Dendritic cell treated with granulocyte-macrophage colony-stimulating factor and Interleukin-4, amounts not matched to agents 40 ng/mL and 50 ng/mL, for 4 days (primary cell): Measurements from ENCODE around the gene MAT1A.
"Not testable (repeated sequence)": the region's sequence is repeated elsewhere in the genome, so short reads cannot be mapped to it uniquely, and the experiment has no call there.

Source experiments
- H3K27ac Mint-ChIP-seq: one replicate; pipeline ENCODE4 v1.8.0; 2022; ENCODE audit warnings: mild to moderate bottlenecking, mixed read lengths
- H3K27me3 Mint-ChIP-seq: one replicate; pipeline ENCODE4 v1.8.0; 2022; ENCODE audit warnings: mild to moderate bottlenecking, mixed read lengths
- H3K36me3 Mint-ChIP-seq: one replicate; pipeline ENCODE4 v1.8.0; 2022; ENCODE audit warnings: low read depth, mixed read lengths
- H3K4me1 Mint-ChIP-seq: one replicate; pipeline ENCODE4 v1.8.0; 2022; ENCODE audit warnings: low read depth, mixed read lengths
- H3K4me3 Mint-ChIP-seq: one replicate; pipeline ENCODE4 v1.8.0; 2022; ENCODE audit warnings: mild to moderate bottlenecking, moderate library complexity, mixed read lengths
- H3K9me3 Mint-ChIP-seq: one replicate; pipeline ENCODE4 v1.8.0; 2022; ENCODE audit warnings: mixed read lengths
- intact Hi-C: fragments of 100-400 bp; cut with micrococcal nuclease; formaldehyde crosslinking; loops from one replicate; pipeline ENCODE4 v1.15.0; 2022

The MAT1A gene

DNA sequence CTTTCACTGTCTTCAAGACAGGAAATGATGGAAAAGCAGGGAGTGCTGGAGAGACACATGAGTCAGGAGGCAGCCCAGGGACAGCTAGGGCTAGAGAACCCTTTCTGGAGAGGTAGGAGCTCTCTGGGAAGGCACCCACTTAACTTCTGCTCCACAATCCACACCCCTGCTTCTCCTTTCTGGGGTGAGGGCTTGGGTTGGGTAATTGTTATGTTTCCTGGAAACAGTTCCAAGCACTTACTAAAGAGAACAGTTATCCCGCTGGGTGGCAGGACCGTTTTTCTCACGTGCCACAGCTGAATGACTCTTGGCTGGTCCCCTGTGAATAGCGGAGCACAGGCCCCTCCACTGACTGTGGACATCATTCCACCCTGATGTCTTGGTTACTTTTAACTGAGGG, 39.6 kb downstream of the MAT1A start:
- not testable (repeated sequence) for H3K36me3 Mint-ChIP-seq, H3K4me3 Mint-ChIP-seq, H3K27me3 Mint-ChIP-seq, H3K27ac Mint-ChIP-seq, H3K9me3 Mint-ChIP-seq
- intact Hi-C loops, result loop anchor here (10.0 kb wide), 1 partner anchor 195 kb away; no protein-coding TSS in a partner anchor
- H3K4me1 Mint-ChIP-seq, result peaks cover 23% of the 10 kb centered on the region

DNA sequence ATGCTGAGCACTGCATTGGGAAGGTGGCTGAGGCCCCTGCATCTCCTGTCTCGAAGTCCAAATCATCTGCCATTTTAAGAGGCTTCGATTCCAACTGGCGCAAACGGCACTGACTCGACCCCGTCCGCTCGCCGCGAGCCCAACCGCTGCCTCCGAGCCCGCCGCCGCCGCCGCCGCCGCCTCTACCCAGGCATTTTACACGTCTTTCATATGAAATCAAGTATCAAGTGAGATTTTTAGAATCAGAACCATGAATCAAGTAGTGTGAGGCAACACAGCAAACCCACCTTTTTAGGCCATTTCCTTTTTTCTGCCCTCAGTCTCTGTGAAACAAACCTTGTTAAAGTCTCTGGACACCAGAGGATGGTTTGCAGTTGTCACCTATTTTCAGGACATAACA, 41.8 kb downstream of the MAT1A start:
- H3K27me3 Mint-ChIP-seq, H3K36me3 Mint-ChIP-seq, intact Hi-C loops, H3K4me3 Mint-ChIP-seq, H3K9me3 Mint-ChIP-seq, H3K27ac Mint-ChIP-seq: not testable (repeated sequence)
- H3K4me1 Mint-ChIP-seq, result peaks cover 21% of the 10 kb centered on the region

DNA sequence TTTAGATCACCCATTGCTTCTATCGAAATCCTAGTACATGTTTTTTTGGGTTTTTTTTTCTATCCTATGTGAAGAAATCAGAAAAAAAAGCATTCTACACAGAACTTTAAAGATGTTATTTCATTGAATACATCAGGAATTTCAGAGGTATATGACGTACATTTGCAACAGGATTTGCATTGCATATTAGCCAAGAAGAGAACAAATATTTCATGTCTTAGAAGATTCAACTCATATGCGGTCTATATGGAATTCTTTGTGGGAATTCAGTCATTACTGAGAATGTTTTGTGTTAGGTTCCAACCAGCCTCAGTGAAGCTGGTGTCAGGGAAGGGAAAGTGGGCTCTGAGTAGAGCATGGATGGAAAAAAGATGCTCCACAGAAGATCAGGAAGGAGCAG, 45.1 kb downstream of the MAT1A start:
- Mint-ChIP-seq H3K4me1 (peaks cover 14% of the 10 kb centered on the region), H3K27ac (peak overlapping the region; percentile 5)
- H3K27me3 Mint-ChIP-seq, H3K9me3 Mint-ChIP-seq, H3K4me3 Mint-ChIP-seq, intact Hi-C loops, H3K36me3 Mint-ChIP-seq: not testable (repeated sequence)

DNA sequence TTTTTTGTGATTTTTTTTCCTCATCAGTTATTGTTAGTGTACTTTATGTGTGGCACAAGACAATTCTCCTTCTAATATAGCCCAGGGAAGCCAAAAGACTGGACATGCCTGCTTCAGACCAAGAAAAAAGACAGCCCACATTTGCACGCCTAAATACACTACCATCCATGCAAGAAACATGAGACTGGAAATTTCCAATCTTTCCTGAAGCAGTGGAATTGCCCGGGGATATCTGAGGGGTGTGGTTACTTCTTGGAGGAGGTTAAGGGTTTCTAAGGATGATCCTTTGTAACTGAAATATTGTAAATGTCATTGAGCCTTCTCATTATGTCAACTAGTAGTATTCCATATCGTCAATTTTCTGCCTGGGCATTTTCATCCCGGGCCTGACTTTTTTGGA, 47.1 kb downstream of the MAT1A start:
- H3K9me3 Mint-ChIP-seq, H3K27ac Mint-ChIP-seq, H3K4me3 Mint-ChIP-seq, intact Hi-C loops, H3K36me3 Mint-ChIP-seq, H3K27me3 Mint-ChIP-seq: not testable (repeated sequence)
- peaks cover 14% of the 10 kb centered on the region for H3K4me1 Mint-ChIP-seq

DNA sequence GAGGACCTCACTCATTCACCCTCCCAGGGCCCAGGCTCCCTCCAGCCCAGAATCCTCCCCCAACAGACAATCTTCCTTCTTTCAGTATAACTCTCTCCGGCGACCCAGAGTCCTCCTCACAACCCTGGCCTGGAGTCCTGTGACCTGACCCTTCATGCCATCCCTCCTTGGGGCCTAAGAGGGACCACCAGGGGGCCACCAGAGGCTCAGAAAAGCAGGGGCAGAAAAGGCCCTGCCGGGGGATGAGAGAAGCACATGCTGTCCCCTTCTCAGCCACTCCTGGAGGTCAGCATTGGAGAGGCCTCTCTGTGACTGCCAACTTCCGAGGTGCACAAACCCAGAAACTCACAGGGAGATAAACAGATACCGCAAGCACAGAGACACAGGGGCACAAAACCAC, 53.0 kb downstream of the MAT1A start:
- not testable (repeated sequence) for H3K27ac Mint-ChIP-seq

DNA sequence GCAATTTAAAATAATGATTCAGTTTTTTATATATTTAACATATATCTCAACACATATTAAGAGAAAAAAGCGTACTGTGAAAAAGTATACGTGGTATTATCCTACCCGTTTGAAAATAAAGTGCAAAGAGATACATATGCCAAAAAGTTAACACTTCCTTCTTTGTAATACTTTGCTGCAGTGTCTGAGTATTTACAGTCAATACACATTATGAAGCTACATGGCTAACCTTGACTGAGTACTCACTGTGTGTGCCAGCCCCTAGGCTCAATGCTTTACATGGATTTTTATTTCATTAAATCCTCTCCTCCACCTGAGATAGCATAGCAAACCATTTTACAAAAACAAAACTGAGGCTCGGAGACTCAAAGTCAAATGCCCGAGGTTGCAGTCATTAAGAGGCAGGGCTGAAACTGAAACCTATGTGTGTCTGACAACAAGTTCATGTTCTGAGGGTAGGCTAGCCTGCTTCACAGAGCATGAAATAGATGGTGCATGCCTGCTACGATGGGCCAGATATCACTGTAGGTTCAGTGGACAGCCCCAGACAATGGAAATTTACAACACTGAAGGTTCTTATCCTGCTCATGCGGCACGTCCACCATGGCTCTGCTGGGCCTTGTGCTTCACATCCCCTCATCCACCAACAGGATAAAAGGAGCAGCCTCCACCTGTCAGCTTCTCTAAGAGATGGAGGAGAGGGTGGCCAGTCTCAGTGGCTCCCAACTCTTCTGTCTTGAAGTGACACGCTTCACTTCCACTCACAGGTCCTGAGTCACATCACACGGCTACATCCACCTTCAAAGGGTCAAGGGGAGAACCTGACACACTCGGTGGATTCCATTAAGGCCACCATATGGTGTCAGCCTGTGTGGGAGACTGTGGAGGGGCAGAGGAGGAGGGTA, 54.9 kb downstream of the MAT1A start:
- not testable (repeated sequence) for H3K4me3 Mint-ChIP-seq

More for the DNA sequence above, 53.0 kb downstream of the MAT1A start:
- H3K4me3 Mint-ChIP-seq, H3K36me3 Mint-ChIP-seq, intact Hi-C loops, H3K27me3 Mint-ChIP-seq, H3K4me1 Mint-ChIP-seq, H3K9me3 Mint-ChIP-seq: not testable (repeated sequence)

DNA sequence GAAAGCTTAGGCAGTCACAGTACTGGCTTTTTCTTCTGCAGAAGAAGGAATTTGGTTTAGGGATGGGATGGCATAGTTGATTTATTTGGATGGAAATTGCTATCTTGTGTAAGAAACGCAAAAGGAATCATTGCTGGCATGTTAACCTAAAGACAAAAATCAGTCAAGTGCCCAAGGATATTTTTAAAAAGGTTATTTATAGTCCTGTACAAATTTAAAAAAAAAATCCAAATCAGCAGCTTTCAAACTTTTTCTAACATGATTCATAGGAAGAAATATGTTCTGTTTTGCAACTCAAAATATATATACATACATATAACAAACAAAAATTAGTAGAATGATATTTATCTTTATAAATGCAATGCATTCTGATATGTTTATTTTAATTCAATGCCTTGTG, 55.6 kb downstream of the MAT1A start:
- intact Hi-C loops, H3K27me3 Mint-ChIP-seq, H3K4me1 Mint-ChIP-seq, H3K4me3 Mint-ChIP-seq, H3K27ac Mint-ChIP-seq, H3K36me3 Mint-ChIP-seq, H3K9me3 Mint-ChIP-seq: not testable (repeated sequence)

More for the DNA sequence above, 54.9 kb downstream of the MAT1A start:
- H3K27me3 Mint-ChIP-seq, H3K36me3 Mint-ChIP-seq, H3K4me1 Mint-ChIP-seq, H3K9me3 Mint-ChIP-seq, H3K27ac Mint-ChIP-seq, intact Hi-C loops: not testable (repeated sequence)

DNA sequence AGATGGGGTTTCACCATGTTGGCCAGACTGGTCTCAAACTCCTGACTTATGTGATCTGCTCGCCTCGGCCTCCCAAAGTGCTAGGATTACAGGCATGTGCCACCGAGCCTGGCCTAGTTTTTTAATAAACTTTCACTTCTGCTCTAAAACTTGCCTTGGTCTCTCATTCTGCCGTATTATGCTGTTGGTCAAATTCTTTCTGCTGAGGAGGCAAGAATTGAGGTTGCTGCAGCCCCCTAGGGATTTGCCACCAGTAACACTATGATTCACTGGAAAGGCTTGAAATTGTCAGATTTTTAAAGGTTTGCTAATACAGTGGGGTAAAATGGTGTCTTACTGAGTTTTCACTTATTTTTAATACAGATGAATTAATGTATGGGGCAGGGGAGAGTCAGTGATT, 62.7 kb downstream of the MAT1A start:
- H3K27me3 Mint-ChIP-seq, H3K36me3 Mint-ChIP-seq, intact Hi-C loops, H3K9me3 Mint-ChIP-seq, H3K4me3 Mint-ChIP-seq: not testable (repeated sequence)
- Mint-ChIP-seq H3K27ac (peak overlapping the region; percentile 47), H3K4me1 (peaks cover 21% of the 10 kb centered on the region)

DNA sequence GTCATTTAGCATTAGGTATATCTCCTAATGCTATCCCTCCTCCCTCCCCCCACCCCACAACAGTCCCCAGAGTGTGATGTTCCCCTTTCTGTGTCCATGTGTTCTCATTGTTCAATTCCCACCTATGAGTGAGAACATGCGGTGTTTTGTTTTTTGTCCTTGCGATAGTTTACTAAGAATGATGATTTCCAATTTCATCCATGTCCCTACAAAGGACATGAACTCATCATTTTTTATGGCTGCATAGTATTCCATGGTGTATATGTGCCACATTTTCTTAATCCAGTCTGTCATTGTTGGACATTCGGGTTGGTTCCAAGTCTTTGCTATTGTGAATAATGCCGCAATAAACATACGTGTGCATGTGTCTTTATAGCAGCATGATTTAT, 66.4 kb downstream of the MAT1A start:
- H3K9me3 Mint-ChIP-seq, intact Hi-C loops, H3K4me3 Mint-ChIP-seq, H3K27me3 Mint-ChIP-seq, H3K36me3 Mint-ChIP-seq, H3K27ac Mint-ChIP-seq: not testable (repeated sequence)
- H3K4me1 Mint-ChIP-seq, result peaks cover 21% of the 10 kb centered on the region
